H1 (cell line): ENCODE data around the gene ARRDC1. TPM values are rescaled to one million over a fixed set of nuclear protein-coding genes. Genes with fewer than 3 reads are reported as not detected.

ENCODE experiments used
- CTCF ChIA-PET: fragments of 300-600 bp; sonication (Branson Sonifier 250); formaldehyde crosslinking; loops from one replicate; lab custom pipeline; 2021; ENCODE audit not compliant: partially characterized antibody; lab: Charles Lee
- POLR2A ChIA-PET: fragments of 300-600 bp; sonication (Branson Sonifier 250); formaldehyde crosslinking; loops from one replicate; lab custom pipeline; 2021; ENCODE audit warnings: inconsistent platforms; ENCODE audit not compliant: partially characterized antibody; lab: Charles Lee
- DNase-seq, 2 experiments: peaks; one replicate each; pipeline versions ENCODE4 v3.0.0 to v3.0.0-alpha.2; 2010 to 2022; ENCODE audit warnings: low spot score in 2 of 2, low read depth in 1 of 2, mixed read lengths in 1 of 2
- FAIRE-seq: peaks from 2 replicates; lab custom pipeline; 2011; peaks lifted over from hg19 to GRCh38; lab: Jason Lieb, UNC
- H2AFZ ChIP-seq: 2 replicates; pipeline ENCODE4 v1.8.1; 2012; ENCODE audit warnings: low read length, inconsistent platforms
- H2AK5ac ChIP-seq: 2 replicates; pipeline ENCODE4 v1.6.1; 2013; ENCODE audit warnings: low read depth, low read length
- H2BK120ac ChIP-seq: replicated peaks from 2 replicates; pipeline ENCODE3; 2013; ENCODE audit warnings: low read depth, low read length, inconsistent platforms
- H2BK12ac ChIP-seq: 2 replicates; pipeline ENCODE4 v1.6.1; 2013; ENCODE audit warnings: low read depth, low read length
- H2BK15ac ChIP-seq: 2 replicates; pipeline ENCODE4 v1.6.1; 2013; ENCODE audit warnings: low read length
- H2BK20ac ChIP-seq: 2 replicates; pipeline ENCODE4 v1.6.1; 2013; ENCODE audit warnings: low read length
- H2BK5ac ChIP-seq: 2 replicates; pipeline ENCODE4 v1.6.1; 2013; ENCODE audit warnings: low read depth, low read length
- H3K14ac ChIP-seq: 2 replicates; pipeline ENCODE4 v1.6.1; 2013; ENCODE audit warnings: inconsistent platforms; ENCODE audit not compliant: insufficient read length
- H3K18ac ChIP-seq: 2 replicates; pipeline ENCODE4 v1.6.1; 2013; ENCODE audit warnings: low read length; ENCODE audit errors: extremely low read depth
- H3K23ac ChIP-seq: 2 replicates; pipeline ENCODE4 v1.6.1; 2013; ENCODE audit warnings: inconsistent platforms; ENCODE audit not compliant: insufficient read length
- H3K23me2 ChIP-seq: 2 replicates; pipeline ENCODE4 v1.6.1; 2013; ENCODE audit warnings: low read depth, low read length
- H3K27ac ChIP-seq: 2 replicates; pipeline ENCODE4 v1.6.1; 2011; ENCODE audit warnings: low read depth, low read length, inconsistent platforms
- H3K27me3 ChIP-seq, 4 experiments: replicated peaks in 1 of 4; 1 replicate in 1 of 4; 2 replicates in 3 of 4; pipeline versions ENCODE4 v1.6.1 to v1.8.1; 2011 to 2013; ENCODE audit warnings: low read length in 3 of 4, mild to moderate bottlenecking in 3 of 4, inconsistent platforms in 2 of 4, mixed read lengths in 2 of 4, moderate library complexity in 1 of 4; ENCODE audit not compliant: control insufficient read depth in 3 of 4, insufficient read depth in 3 of 4; ENCODE audit errors: extremely low read depth in 1 of 4
- H3K36me3 ChIP-seq, 4 experiments: 2 replicates each; pipeline versions ENCODE4 v1.6.1 to v1.8.1; 2011 to 2013; ENCODE audit warnings: mild to moderate bottlenecking in 4 of 4, low read length in 3 of 4, moderate library complexity in 2 of 4, control low read depth in 1 of 4, inconsistent platforms in 1 of 4; ENCODE audit not compliant: insufficient read depth in 4 of 4, control insufficient read depth in 2 of 4
- H3K4ac ChIP-seq: replicated peaks from 2 replicates; pipeline ENCODE3; 2013; ENCODE audit warnings: low read length, low read depth, mixed read lengths, inconsistent platforms; ENCODE audit not compliant: insufficient read length
- H3K4me1 ChIP-seq, 4 experiments: replicated peaks in 1 of 4; 1 replicate in 1 of 4; 2 replicates in 3 of 4; pipeline versions ENCODE4 v1.6.1 to v1.8.1; 2011 to 2013; ENCODE audit warnings: low read length in 3 of 4, inconsistent platforms in 2 of 4, mixed read lengths in 1 of 4; ENCODE audit not compliant: insufficient read depth in 4 of 4, control insufficient read depth in 3 of 4
- H3K4me2 ChIP-seq, 2 experiments: 2 replicates each; pipeline versions ENCODE4 v1.6.1 to v1.8.1; 2011 to 2013; ENCODE audit warnings: low read depth in 2 of 2, low read length in 2 of 2, control low read depth in 1 of 2, inconsistent platforms in 1 of 2, mild to moderate bottlenecking in 1 of 2; ENCODE audit not compliant: insufficient read depth in 1 of 2
- H3K4me3 ChIP-seq, 4 experiments: fragments of 200-600, 300-600 bp in 1 of 4; sonication (generic), shearing (Covaris generic), sonication (Bioruptor Twin) in 1 of 4; 2 replicates each; pipeline versions ENCODE4 v1.5.1 to v1.8.1; 2011 to 2016; ENCODE audit warnings: low read length in 4 of 4, low read depth in 3 of 4, control low read depth in 2 of 4, inconsistent platforms in 2 of 4, mild to moderate bottlenecking in 2 of 4, mixed read lengths in 1 of 4, moderate library complexity in 1 of 4; ENCODE audit not compliant: insufficient read depth in 2 of 4; ENCODE audit errors: extremely low read depth in 1 of 4
- H3K56ac ChIP-seq: replicated peaks from 2 replicates; pipeline ENCODE3; 2013; ENCODE audit warnings: low read depth, mild to moderate bottlenecking, mixed read lengths, low read length, inconsistent platforms; ENCODE audit not compliant: insufficient read length
- H3K79me1 ChIP-seq: 2 replicates; pipeline ENCODE4 v1.6.1; 2013; ENCODE audit warnings: low read depth, low read length, control low read depth
- H3K79me2 ChIP-seq, 2 experiments: 2 replicates each; pipeline versions ENCODE4 v1.6.1 to v1.8.1; 2012 to 2013; ENCODE audit warnings: low read length in 2 of 2, mild to moderate bottlenecking in 2 of 2, inconsistent platforms in 1 of 2; ENCODE audit not compliant: insufficient read depth in 2 of 2, control insufficient read depth in 1 of 2
- H3K9ac ChIP-seq, 4 experiments: replicated peaks in 1 of 4; 1 replicate in 1 of 4; 2 replicates in 3 of 4; pipeline versions ENCODE4 v1.6.1 to v1.8.1; 2011 to 2013; ENCODE audit warnings: low read depth in 3 of 4, low read length in 3 of 4, control low read depth in 2 of 4, mild to moderate bottlenecking in 2 of 4, moderate library complexity in 2 of 4, inconsistent platforms in 1 of 4; ENCODE audit errors: extremely low read depth in 1 of 4
- H3K9me3 ChIP-seq, 2 experiments: 2 replicates each; pipeline versions ENCODE4 v1.6.1 to v1.8.1; 2012 to 2013; ENCODE audit warnings: mild to moderate bottlenecking in 2 of 2, moderate library complexity in 2 of 2, control low read depth in 1 of 2, inconsistent platforms in 1 of 2, low read depth in 1 of 2, low read length in 1 of 2, mixed read lengths in 1 of 2; ENCODE audit not compliant: insufficient read depth in 2 of 2
- H4K20me1 ChIP-seq, 2 experiments: replicated peaks in 1 of 2; 2 replicates each; pipeline versions ENCODE3 to v1.8.1; 2011 to 2013; ENCODE audit warnings: inconsistent platforms in 2 of 2, low read length in 2 of 2, mild to moderate bottlenecking in 1 of 2; ENCODE audit not compliant: insufficient read depth in 2 of 2, control insufficient read depth in 1 of 2
- H4K5ac ChIP-seq: 2 replicates; pipeline ENCODE4 v1.6.1; 2013; ENCODE audit warnings: low read length, low read depth, mixed read lengths, inconsistent platforms; ENCODE audit not compliant: insufficient read length
- H4K8ac ChIP-seq: 2 replicates; pipeline ENCODE4 v1.8.0; 2013; ENCODE audit warnings: mild to moderate bottlenecking, moderate library complexity, low read length, inconsistent platforms; ENCODE audit not compliant: insufficient read depth; ENCODE audit errors: extremely low read depth
- H4K91ac ChIP-seq: replicated peaks from 2 replicates; pipeline ENCODE3; 2013; ENCODE audit warnings: low read length, mixed read lengths, inconsistent platforms; ENCODE audit not compliant: insufficient read length
- CHD1 ChIP-seq: IDR thresholded peaks from 2 replicates; pipeline ENCODE4 v1.6.1; 2012; ENCODE audit warnings: low read depth, low read length, improper control_type of control experiment
- CTBP2 ChIP-seq: IDR thresholded peaks from 2 replicates; pipeline ENCODE4 v1.7.0; 2011; ENCODE audit warnings: borderline replicate concordance, mild to moderate bottlenecking, moderate library complexity, mixed read lengths, low read length; ENCODE audit not compliant: insufficient read depth, insufficient read length
- EZH2 ChIP-seq: fragments of 200-600 bp; sonication (generic); IDR thresholded peaks from 2 replicates; pipeline ENCODE4 v1.7.1; 2012; ENCODE audit warnings: low read depth, mild to moderate bottlenecking, moderate library complexity, low read length, inconsistent platforms; ENCODE audit not compliant: severe bottlenecking
- KDM4A ChIP-seq: IDR thresholded peaks from one replicate; pipeline ENCODE4 v1.7.1; 2012; ENCODE audit warnings: low read depth, mild to moderate bottlenecking, moderate library complexity, low read length, inconsistent platforms; ENCODE audit not compliant: severe bottlenecking
- RBBP5 ChIP-seq: IDR thresholded peaks from 2 replicates; pipeline ENCODE4 v1.7.1; 2012; ENCODE audit warnings: low read depth, mild to moderate bottlenecking, inconsistent platforms, low read length, moderate library complexity, borderline replicate concordance
- RXRA ChIP-seq: IDR thresholded peaks from 2 replicates; pipeline ENCODE4 v1.6.1; 2011; ENCODE audit warnings: low read depth, mild to moderate bottlenecking, low read length, moderate library complexity; ENCODE audit not compliant: insufficient read depth
- SIN3A ChIP-seq, 2 experiments: IDR thresholded peaks in 1 of 2; conservative IDR thresholded peaks in 1 of 2; 2 replicates each; pipeline ENCODE4 v1.6.1; 2011 to 2012; ENCODE audit warnings: low read length in 2 of 2, improper control_type of control experiment in 1 of 2, low read depth in 1 of 2, mild to moderate bottlenecking in 1 of 2
- ZNF274 ChIP-seq: IDR thresholded peaks from 2 replicates; pipeline ENCODE4 v1.7.0; 2012; ENCODE audit warnings: low read length, borderline replicate concordance; ENCODE audit errors: extremely low read depth
- WGBS, 2 experiments: shearing (Covaris generic) in 1 of 2; methylation state at CpG; one replicate each; pipeline versions ENCODE4 v1.1.6 to v1.1.7; 2013 to 2015; ENCODE audit warnings: low lambda C conversion rate in 2 of 2, mixed read lengths in 2 of 2, inconsistent platforms in 1 of 2, low coverage in 1 of 2, missing lambda C conversion rate in 1 of 2; ENCODE audit not compliant: insufficient replicate concordance in 2 of 2, insufficient coverage in 1 of 2, insufficient read length in 1 of 2; ENCODE audit errors: extremely low coverage in 1 of 2, missing lambda C conversion rate in 1 of 2; 5-methylcytosine and 5-hydroxymethylcytosine counted together
- polyA plus RNA-seq, 7 experiments: library from polyadenylated mRNA; depleted of rRNA in 3 of 7; stranded (reverse) in 5 of 7; unstranded in 2 of 7; fragments of >200 nt in 5 of 7; fragments of 200-250 nt in 2 of 7; gene quantifications; 1 replicate in 5 of 7; 2 replicates in 1 of 7; 4 replicates in 1 of 7; pipeline versions ENCODE4 v1.2.1 to v1.2.3, GENCODE V29; 2011 to 2013; ENCODE audit warnings: missing spikeins in 2 of 7, mixed read lengths in 2 of 7
- total RNA-seq: library from RNA; stranded (reverse); fragmentation: NEBNext Ultra II Directional; extraction: Animal tissue kit (Norgen Biotek cat#: 25700); gene quantifications from 2 replicates; pipeline ENCODE4 v1.2.1, GENCODE V29; 2021

Gene ARRDC1
- total and polyA plus RNA-seq, 2 of the 8 experiments (the other 6 are each of a cell fraction or from before 2014, with no cell fraction given): 22.0 to 58.4 TPM

GRCh38 chr9:137588311-137588710 lies 17.2 kb upstream of the ARRDC1 start:
- H2BK12ac ChIP-seq: no peak overlapping the region
- no peaks in the 10 kb centered on the region for H3K9me3 ChIP-seq
- peaks cover 28 to 46% (median 36%) of the 10 kb centered on the region in 4 experiments for H3K36me3 ChIP-seq
- H3K56ac ChIP-seq: no peak overlapping the region
- H2AFZ ChIP-seq: no peak overlapping the region
- H4K20me1 ChIP-seq: peaks cover 23 to 36% of the 10 kb centered on the region in 2 experiments
- H3K79me1 ChIP-seq: peaks cover 31% of the 10 kb centered on the region
- peak overlapping the region; percentile 16; the same call in 1 of the 2 replicates for H2BK5ac ChIP-seq
- ChIA-PET POLR2A (interaction anchor here (0.6 to 6.2 kb wide), 6 partner anchors 8 to 168 kb away, joined by 3 to 45 read pairs (median 4); partner anchors contain the start of genes DPH7 and EHMT1), CTCF (interaction anchor here (0.6 to 3.3 kb wide), 13 partner anchors 9 to 293 kb away, joined by 3 to 15 read pairs (median 4); partner anchors contain the start of gene DPH7)
- no peak overlapping the region; a peak in 1 of 4 replicates for H3K4me2 ChIP-seq
- no peak overlapping the region for H2BK120ac ChIP-seq
- peaks cover 8% of the 10 kb centered on the region; the same call in 1 of the 2 replicates for H3K23me2 ChIP-seq
- WGBS, 2 experiments: 94% methylated on average over 13 of the region's 13 CpGs; no CpG with 5 or more reads in 1 of the 2 experiments
- H2BK20ac ChIP-seq: no peak overlapping the region
- no peak overlapping the region for H3K4me3 ChIP-seq
- H3K9ac ChIP-seq: peak overlapping the region in 1 of 4 experiments; percentile 31; a peak in 2 of 7 replicates
- H2AK5ac ChIP-seq: no peak overlapping the region
- no peak for FAIRE-seq
- no peaks in the 10 kb centered on the region; a peak in 1 of 7 replicates for H3K27me3 ChIP-seq
- no peak overlapping the region for H3K14ac ChIP-seq
- peaks cover 0 to 7% (median 5%) of the 10 kb centered on the region in 4 experiments; a peak in 5 of 7 replicates for H3K4me1 ChIP-seq
- H3K4ac ChIP-seq: no peak overlapping the region
- peaks cover 0 to 22% of the 10 kb centered on the region in 2 experiments; a peak in 2 of 4 replicates for H3K79me2 ChIP-seq
- H3K27ac ChIP-seq: no peak overlapping the region
- H4K91ac ChIP-seq: no peak overlapping the region
- H4K5ac ChIP-seq: no peak overlapping the region
- H3K23ac ChIP-seq: no peak overlapping the region
- H2BK15ac ChIP-seq: no peak overlapping the region
- no peak overlapping the region for H3K18ac ChIP-seq
- no peak for DNase-seq
- no peak overlapping the region for H4K8ac ChIP-seq
- TF ChIP-seq SIN3A (conservative IDR thresholded peaks at IDR 0.05 in 1 of 2, IDR thresholded peaks at IDR 0.05 in 1 of 2; ENCODE audit: low read depth in 1 of 2, low read length in 2 of 2) (no peak), RXRA (no peak), CHD1 (no peak), RBBP5 (no peak), EZH2 (no peak), CTBP2 (no peak), KDM4A (no peak), ZNF274 (no peak)
